HG02571 (cell line): ENCODE measurements around the gene HCFC1.
A peak's percentile ranks its signal among the peaks of the same experiment; 100 is the strongest.

Experiments used
- ATAC-seq: cut with Tn5 transposase; IDR thresholded peaks from one replicate; pipeline ENCODE4 v1.9.1; 2021; ENCODE audit warnings: mild to moderate bottlenecking, moderate library complexity; ENCODE audit not compliant: unreplicated experiment

The HCFC1 gene

DNA sequence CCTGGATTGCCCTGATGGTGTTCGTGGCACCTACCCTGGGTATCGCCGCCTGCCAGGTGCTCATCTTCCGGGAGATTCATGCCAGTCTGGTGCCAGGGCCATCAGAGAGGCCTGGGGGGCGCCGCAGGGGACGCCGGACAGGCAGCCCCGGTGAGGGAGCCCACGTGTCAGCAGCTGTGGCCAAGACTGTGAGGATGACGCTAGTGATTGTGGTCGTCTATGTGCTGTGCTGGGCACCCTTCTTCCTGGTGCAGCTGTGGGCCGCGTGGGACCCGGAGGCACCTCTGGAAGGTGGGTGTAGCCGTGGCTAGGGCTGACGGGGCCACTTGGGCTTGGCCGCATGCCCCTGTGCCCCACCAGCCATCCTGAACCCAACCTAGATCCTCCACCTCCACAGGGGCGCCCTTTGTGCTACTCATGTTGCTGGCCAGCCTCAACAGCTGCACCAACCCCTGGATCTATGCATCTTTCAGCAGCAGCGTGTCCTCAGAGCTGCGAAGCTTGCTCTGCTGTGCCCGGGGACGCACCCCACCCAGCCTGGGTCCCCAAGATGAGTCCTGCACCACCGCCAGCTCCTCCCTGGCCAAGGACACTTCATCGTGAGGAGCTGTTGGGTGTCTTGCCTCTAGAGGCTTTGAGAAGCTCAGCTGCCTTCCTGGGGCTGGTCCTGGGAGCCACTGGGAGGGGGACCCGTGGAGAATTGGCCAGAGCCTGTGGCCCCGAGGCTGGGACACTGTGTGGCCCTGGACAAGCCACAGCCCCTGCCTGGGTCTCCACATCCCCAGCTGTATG is 65.3 kb downstream of the HCFC1 start:
- ATAC-seq = no peak

GRCh38 chrX:153905481-153906095 is 66.0 kb downstream of the HCFC1 start:
- ATAC-seq = no peak

- no peak for ATAC-seq
Observed at GRCh38 chrX:153903991-153904957, 67.3 kb downstream of the HCFC1 start, which contains the start of gene AVPR2. AVPR2 (plus strand) TSS chrX:153904673; CDS start chrX:153905146, 473 bp downstream.

- no peak for ATAC-seq
Observed at GRCh38 chrX:153903238-153903980, 68.2 kb downstream of the HCFC1 start.

DNA sequence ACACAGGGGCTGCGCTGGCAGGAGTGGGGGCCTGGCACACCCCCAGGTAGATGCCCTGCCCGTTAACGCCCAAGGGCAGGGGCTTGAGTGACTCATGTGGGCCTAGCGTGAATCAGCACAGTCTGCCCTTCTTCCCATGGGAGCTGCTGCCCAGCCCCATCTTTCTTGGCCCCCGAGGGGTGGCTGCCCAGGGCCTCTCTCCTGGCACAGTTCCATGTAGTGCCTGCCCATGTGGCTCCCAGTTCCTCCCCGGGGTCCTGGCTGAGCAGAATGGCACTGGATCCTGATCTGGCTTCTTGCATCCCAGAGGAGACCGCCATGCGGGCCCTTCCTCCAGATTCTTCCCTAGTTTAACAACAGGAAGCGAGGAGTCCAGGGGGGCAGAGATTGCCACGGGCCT is 69.2 kb downstream of the HCFC1 start:
- ATAC-seq = no peak

- no peak for ATAC-seq
Observed at GRCh38 chrX:153901753-153902140, 69.9 kb downstream of the HCFC1 start.

GRCh38 chrX:153900831-153901752 is 70.5 kb downstream of the HCFC1 start:
- peak; percentile 71 for ATAC-seq

DNA sequence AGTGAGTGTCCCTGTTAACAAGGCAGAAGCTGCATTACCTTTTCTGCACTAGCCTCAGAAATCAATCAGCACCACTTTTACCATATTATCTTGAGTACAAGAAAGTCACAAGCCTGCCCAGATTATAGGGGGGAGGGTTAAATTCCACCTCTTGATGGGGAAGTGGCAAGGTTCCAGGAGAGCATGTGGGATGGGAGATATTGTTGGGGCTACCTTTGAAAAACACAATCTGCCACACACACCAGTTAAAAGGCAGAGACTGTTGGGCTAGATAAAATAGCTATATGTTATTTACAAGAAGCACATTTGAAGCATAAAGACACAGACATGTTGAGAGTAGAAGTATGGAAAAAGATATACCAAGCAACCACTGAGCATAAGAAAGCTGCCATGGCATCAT is 73.7 kb downstream of the HCFC1 start:
- ATAC-seq = no peak
